Measurements from ENCODE around the gene KIR2DL1.
"Not testable (repeated sequence)": the region's sequence is repeated elsewhere in the genome, so short reads cannot be mapped to it uniquely, and the experiment has no call there.

KIR2DL1 gene

DNA sequence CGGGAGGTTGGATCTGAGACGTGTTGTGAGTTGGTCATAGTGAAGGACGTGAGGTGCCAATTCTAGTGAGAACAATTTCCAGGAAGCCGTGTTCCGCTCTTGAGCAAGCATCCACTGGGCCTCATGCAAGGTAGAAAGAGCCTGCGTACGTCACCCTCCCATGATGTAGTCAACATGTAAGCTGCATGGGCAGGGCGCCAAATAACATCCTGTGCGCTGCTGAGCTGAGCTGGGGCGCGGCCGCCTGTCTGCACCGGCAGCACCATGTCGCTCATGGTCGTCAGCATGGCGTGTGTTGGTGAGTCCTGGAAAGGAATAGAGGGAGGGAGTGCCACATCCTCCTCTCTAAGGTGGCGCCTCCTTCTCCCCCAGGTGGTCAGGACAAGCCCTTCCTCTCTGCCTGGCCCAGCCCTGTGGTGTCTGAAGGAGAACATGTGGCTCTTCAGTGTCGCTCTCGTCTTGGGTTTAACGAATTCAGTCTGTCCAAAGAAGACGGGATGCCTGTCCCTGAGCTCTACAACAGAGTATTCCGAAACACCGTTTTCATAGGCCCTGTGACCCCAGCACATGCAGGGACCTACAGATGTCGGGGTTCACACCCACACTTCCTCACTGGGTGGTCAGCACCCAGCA, 16.6 kb downstream of the KIR2DL1 start:
- H3K4me2 ChIP-seq (ENCODE audit: low read depth, low read length); H3K9me2 ChIP-seq (replicated peaks; ENCODE audit: insufficient read depth, low read length); H3F3A ChIP-seq (ENCODE audit: insufficient read depth, low read length); H3K27ac ChIP-seq (ENCODE audit: low read length); H3K79me2 ChIP-seq (ENCODE audit: low read length); H4K20me1 ChIP-seq (ENCODE audit: insufficient read depth, low read length); H3K9ac ChIP-seq (ENCODE audit: low read length); H3K4me3 ChIP-seq (ENCODE audit: low read length); H3K36me3 ChIP-seq (replicated peaks; ENCODE audit: insufficient read depth, low read length); DNase-seq; H3K9me3 ChIP-seq (replicated peaks; ENCODE audit: insufficient read depth, low read length); H2AFZ ChIP-seq (ENCODE audit: low read length); H3K4me1 ChIP-seq (ENCODE audit: low read length): not testable (repeated sequence)
- H3K27me3 ChIP-seq (replicated peaks; ENCODE audit: insufficient read depth, low read length), result peaks cover 14% of the 10 kb centered on the region

GRCh38 chr19:54788154-54788553, 18.6 kb downstream of the KIR2DL1 start:
- not testable (repeated sequence) for H2AFZ ChIP-seq (ENCODE audit: low read length); DNase-seq

GRCh38 chr19:54790711-54791110, 21.1 kb downstream of the KIR2DL1 start:
- Histone ChIP-seq H3K9me3 (replicated peaks; ENCODE audit: insufficient read depth, low read length) (no peaks in the 10 kb centered on the region), H3K27ac (ENCODE audit: low read length) (no peak overlapping the region), H3K4me3 (ENCODE audit: low read length) (no peak overlapping the region), H4K20me1 (ENCODE audit: insufficient read depth, low read length) (no peaks in the 10 kb centered on the region), H3K4me1 (ENCODE audit: low read length) (0 out of 2 replicates have a peak, but pooled peaks cover 3% of the 10 kb centered on the region), H3K9me2 (replicated peaks; ENCODE audit: insufficient read depth, low read length) (no peaks in the 10 kb centered on the region), H3K9ac (ENCODE audit: low read length) (no peak overlapping the region), H3K79me2 (ENCODE audit: low read length) (no peaks in the 10 kb centered on the region), H3K36me3 (replicated peaks; ENCODE audit: insufficient read depth, low read length) (no peaks in the 10 kb centered on the region), H2AFZ (ENCODE audit: low read length) (no peak overlapping the region), H3K27me3 (replicated peaks; ENCODE audit: insufficient read depth, low read length) (peaks cover 9% of the 10 kb centered on the region), H3F3A (ENCODE audit: insufficient read depth, low read length) (no peaks in the 10 kb centered on the region), H3K4me2 (ENCODE audit: low read depth, low read length) (no peak overlapping the region)
- DNase-seq, result no peak
- no peak for TF ChIP-seq CTCF (IDR thresholded peaks at IDR 0.05; ENCODE audit: low read length)
- no peak for TF ChIP-seq EZH2phosphoT487 (IDR thresholded peaks at IDR 0.05; ENCODE audit: low read length)
- no peak for TF ChIP-seq EZH2 (optimal IDR thresholded peaks at IDR 0.05; ENCODE audit: low read depth, low read length)

More at GRCh38 chr19:54788154-54788553, 18.6 kb downstream of the KIR2DL1 start:
- not testable (repeated sequence) for H3K4me1 ChIP-seq (ENCODE audit: low read length); H3K4me2 ChIP-seq (ENCODE audit: low read depth, low read length); H3K9me3 ChIP-seq (replicated peaks; ENCODE audit: insufficient read depth, low read length); H3K9me2 ChIP-seq (replicated peaks; ENCODE audit: insufficient read depth, low read length); H3K79me2 ChIP-seq (ENCODE audit: low read length); H3K36me3 ChIP-seq (replicated peaks; ENCODE audit: insufficient read depth, low read length); H3K9ac ChIP-seq (ENCODE audit: low read length); H3K4me3 ChIP-seq (ENCODE audit: low read length); H3K27ac ChIP-seq (ENCODE audit: low read length); H4K20me1 ChIP-seq (ENCODE audit: insufficient read depth, low read length); H3F3A ChIP-seq (ENCODE audit: insufficient read depth, low read length)
- peaks cover 19% of the 10 kb centered on the region for H3K27me3 ChIP-seq (replicated peaks; ENCODE audit: insufficient read depth, low read length)

DNA sequence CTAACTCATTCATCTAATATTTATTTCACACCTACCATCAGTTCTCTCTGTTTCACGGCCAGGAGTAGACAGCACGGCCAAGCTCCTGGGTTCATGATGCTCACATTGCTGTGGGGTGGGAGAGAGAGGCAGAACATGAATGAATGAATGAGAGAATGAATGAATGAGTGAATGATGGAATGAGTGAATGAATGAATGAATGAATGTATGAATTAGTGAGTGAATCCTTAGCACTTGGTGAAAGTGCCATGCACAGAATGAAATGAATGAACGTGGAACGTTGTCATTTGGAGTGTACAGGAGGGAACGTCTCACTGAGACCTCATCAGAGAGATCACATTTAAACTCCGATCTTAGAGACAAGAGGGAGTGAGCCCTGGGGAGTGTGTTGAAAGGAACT, 21.9 kb downstream of the KIR2DL1 start:
- H4K20me1 ChIP-seq (ENCODE audit: insufficient read depth, low read length), result no peaks in the 10 kb centered on the region
- H3K4me2 ChIP-seq (ENCODE audit: low read depth, low read length), result no peak overlapping the region
- peaks cover 5% of the 10 kb centered on the region; the same call in 1 of the 2 replicates for H3K27me3 ChIP-seq (replicated peaks; ENCODE audit: insufficient read depth, low read length)
- H3K9me3 ChIP-seq (replicated peaks; ENCODE audit: insufficient read depth, low read length), result no peaks in the 10 kb centered on the region
- no peak overlapping the region for H3K9ac ChIP-seq (ENCODE audit: low read length)
- H3K27ac ChIP-seq (ENCODE audit: low read length), result no peak overlapping the region
- H3F3A ChIP-seq (ENCODE audit: insufficient read depth, low read length), result no peaks in the 10 kb centered on the region
- TF ChIP-seq CTCF (IDR thresholded peaks at IDR 0.05; ENCODE audit: low read length), result no peak
- no peak for TF ChIP-seq EZH2 (optimal IDR thresholded peaks at IDR 0.05; ENCODE audit: low read depth, low read length)
- TF ChIP-seq EZH2phosphoT487 (IDR thresholded peaks at IDR 0.05; ENCODE audit: low read length), result no peak
- H3K9me2 ChIP-seq (replicated peaks; ENCODE audit: insufficient read depth, low read length), result no peaks in the 10 kb centered on the region
- 0 out of 2 replicates have a peak, but pooled peaks cover 3% of the 10 kb centered on the region for H3K4me1 ChIP-seq (ENCODE audit: low read length)
- no peak for DNase-seq
- H3K4me3 ChIP-seq (ENCODE audit: low read length), result no peak overlapping the region
- no peaks in the 10 kb centered on the region for H3K36me3 ChIP-seq (replicated peaks; ENCODE audit: insufficient read depth, low read length)
- no peaks in the 10 kb centered on the region for H3K79me2 ChIP-seq (ENCODE audit: low read length)
- no peak overlapping the region for H2AFZ ChIP-seq (ENCODE audit: low read length)
